ENCODE results near the gene TMEM141. TPM values are rescaled to one million over a fixed set of nuclear protein-coding genes. Genes with fewer than 3 reads are reported as not detected.
"Not testable (repeated sequence)": the region's sequence is repeated elsewhere in the genome, so short reads cannot be mapped to it uniquely, and the experiment has no call there.

Gene TMEM141
- total RNA-seq, 1 experiment from 2014 or later: 20.5 TPM

DNA sequence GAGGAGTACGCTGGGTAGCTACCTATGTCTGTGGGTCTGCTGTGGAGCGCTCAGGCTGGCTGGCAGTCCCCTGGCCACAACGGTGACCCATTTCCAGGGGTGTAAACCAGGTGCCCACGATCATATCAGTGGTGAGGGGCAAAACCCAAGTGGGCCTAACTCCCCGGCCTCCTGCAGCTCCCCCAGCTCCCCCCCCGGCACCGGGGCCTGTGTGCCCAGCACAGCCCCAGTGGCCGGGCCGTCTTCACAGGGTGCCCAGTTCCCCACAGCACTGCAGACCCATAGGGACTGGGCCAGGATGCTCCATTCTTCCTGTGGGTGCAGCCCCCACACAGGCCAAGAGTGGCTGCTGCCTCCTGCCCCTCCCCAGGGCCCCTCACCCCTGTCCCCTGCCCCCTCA, 32.1 kb upstream of the TMEM141 start:
- 0 out of 2 replicates have a peak, but pooled peaks cover 4% of the 10 kb centered on the region for H4K20me1 ChIP-seq (ENCODE audit: insufficient read depth, low read depth, low read length)
- no peak for DNase-seq
- no peaks in the 10 kb centered on the region for H3K9me3 ChIP-seq (ENCODE audit: low read length)
- no peaks in the 10 kb centered on the region for H3K9me2 ChIP-seq (replicated peaks; ENCODE audit: insufficient read depth, low read length)
- H3K9ac ChIP-seq (ENCODE audit: low read length): no peak overlapping the region
- no peak overlapping the region for H2AFZ ChIP-seq (ENCODE audit: low read length)
- no peak overlapping the region for H3K27ac ChIP-seq (ENCODE audit: low read length)
- H3K79me2 ChIP-seq (ENCODE audit: low read length): no peaks in the 10 kb centered on the region
- no peaks in the 10 kb centered on the region for H3K27me3 ChIP-seq (ENCODE audit: low read length)
- no peak overlapping the region for H3K4me3 ChIP-seq (ENCODE audit: low read length)
- no peaks in the 10 kb centered on the region for H3K4me1 ChIP-seq (ENCODE audit: low read length)
- H3K4me2 ChIP-seq (ENCODE audit: low read depth, low read length, poor library complexity, severe bottlenecking): no peak overlapping the region
- no peaks in the 10 kb centered on the region for H3K36me3 ChIP-seq (ENCODE audit: insufficient read depth, low read length)

DNA sequence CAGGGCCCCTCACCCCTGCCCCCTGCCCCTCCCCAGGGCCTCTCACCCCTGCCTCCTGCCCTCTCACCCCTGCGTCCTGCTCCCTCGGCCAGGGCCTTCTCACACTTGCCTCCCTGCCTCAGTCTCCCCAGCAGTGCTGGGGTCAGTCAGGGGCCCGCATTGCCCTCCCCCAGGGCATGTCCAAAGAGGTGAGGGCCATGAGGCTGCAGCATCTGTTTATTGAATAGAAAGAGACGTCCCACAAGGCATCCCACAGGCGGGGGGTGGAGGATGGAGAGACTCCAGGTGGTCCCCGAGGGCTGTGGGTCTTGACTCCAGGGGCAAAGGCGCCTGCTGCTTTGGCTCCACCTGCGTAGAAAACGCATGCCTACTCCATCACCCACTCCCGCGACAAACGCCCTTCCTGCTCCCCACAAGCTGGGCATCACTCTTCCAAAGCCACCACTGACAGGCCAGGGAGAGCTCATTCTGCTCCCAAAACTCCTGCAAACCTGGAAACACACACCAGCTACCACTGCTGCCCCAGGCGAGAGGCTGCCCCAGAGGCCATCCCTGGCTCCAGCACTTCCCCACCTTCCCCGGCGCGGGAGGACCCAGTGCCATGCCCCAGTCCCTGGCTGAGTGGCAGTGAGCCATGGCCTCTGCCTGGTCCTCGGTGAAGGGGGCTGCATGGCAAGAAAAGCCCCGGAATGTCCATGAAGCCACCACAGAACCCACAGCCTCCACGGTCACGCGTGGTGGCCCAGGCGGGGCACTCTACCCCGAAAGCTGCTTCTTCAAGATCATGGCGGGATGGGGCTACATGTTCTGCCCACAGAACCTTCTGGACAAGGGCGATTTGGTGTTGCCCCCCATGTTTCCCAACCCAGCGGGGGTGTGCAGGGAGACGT, 31.5 kb upstream of the TMEM141 start:
- no peaks in the 10 kb centered on the region for H3K4me1 ChIP-seq (ENCODE audit: low read length)
- no peak overlapping the region for H3K9ac ChIP-seq (ENCODE audit: low read length)
- no peak overlapping the region for H3K4me2 ChIP-seq (ENCODE audit: low read depth, low read length, poor library complexity, severe bottlenecking)

DNA sequence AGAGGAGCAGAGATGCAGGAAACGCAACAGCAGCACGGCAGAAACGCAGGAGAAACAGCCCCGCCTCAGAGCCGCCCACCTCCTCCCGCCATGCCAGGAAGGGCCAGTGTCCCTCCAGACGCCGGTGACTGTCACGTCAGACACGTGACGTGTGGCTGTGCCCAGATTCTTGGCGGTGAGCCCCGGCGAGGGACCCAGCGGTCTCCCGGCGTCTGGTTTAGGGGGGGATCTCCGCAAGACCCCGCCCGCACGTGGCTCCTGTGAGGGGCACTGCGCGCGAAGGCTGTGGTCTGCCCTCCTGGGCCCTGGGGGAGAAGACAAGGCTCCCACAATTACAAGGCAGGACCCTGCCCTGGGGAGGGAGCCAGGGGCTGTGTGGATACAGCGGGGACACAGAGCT, 30.7 kb upstream of the TMEM141 start:
- Histone ChIP-seq H3K4me1 (ENCODE audit: low read length) (peaks cover 3% of the 10 kb centered on the region), H2AFZ (ENCODE audit: low read length) (no peak overlapping the region), H3K9ac (ENCODE audit: low read length) (no peak overlapping the region), H3K27ac (ENCODE audit: low read length) (no peak overlapping the region), H4K20me1 (ENCODE audit: insufficient read depth, low read depth, low read length) (0 out of 2 replicates have a peak, but pooled peaks cover 4% of the 10 kb centered on the region), H3K79me2 (ENCODE audit: low read length) (no peaks in the 10 kb centered on the region), H3K4me2 (ENCODE audit: low read depth, low read length, poor library complexity, severe bottlenecking) (no peak overlapping the region), H3K27me3 (ENCODE audit: low read length) (no peaks in the 10 kb centered on the region), H3K4me3 (ENCODE audit: low read length) (no peak overlapping the region), H3K9me3 (ENCODE audit: low read length) (no peaks in the 10 kb centered on the region), H3K36me3 (ENCODE audit: insufficient read depth, low read length) (no peaks in the 10 kb centered on the region), H3K9me2 (replicated peaks; ENCODE audit: insufficient read depth, low read length) (no peaks in the 10 kb centered on the region)
- DNase-seq: no peak

More for the DNA sequence above, 31.5 kb upstream of the TMEM141 start:
- DNase-seq: no peak
- Histone ChIP-seq H3K9me2 (replicated peaks; ENCODE audit: insufficient read depth, low read length) (no peaks in the 10 kb centered on the region), H3K27me3 (ENCODE audit: low read length) (no peaks in the 10 kb centered on the region), H4K20me1 (ENCODE audit: insufficient read depth, low read depth, low read length) (0 out of 2 replicates have a peak, but pooled peaks cover 4% of the 10 kb centered on the region), H3K27ac (ENCODE audit: low read length) (no peak overlapping the region), H3K9me3 (ENCODE audit: low read length) (no peaks in the 10 kb centered on the region), H2AFZ (ENCODE audit: low read length) (no peak overlapping the region), H3K4me3 (ENCODE audit: low read length) (no peak overlapping the region), H3K36me3 (ENCODE audit: insufficient read depth, low read length) (no peaks in the 10 kb centered on the region), H3K79me2 (ENCODE audit: low read length) (no peaks in the 10 kb centered on the region)

DNA sequence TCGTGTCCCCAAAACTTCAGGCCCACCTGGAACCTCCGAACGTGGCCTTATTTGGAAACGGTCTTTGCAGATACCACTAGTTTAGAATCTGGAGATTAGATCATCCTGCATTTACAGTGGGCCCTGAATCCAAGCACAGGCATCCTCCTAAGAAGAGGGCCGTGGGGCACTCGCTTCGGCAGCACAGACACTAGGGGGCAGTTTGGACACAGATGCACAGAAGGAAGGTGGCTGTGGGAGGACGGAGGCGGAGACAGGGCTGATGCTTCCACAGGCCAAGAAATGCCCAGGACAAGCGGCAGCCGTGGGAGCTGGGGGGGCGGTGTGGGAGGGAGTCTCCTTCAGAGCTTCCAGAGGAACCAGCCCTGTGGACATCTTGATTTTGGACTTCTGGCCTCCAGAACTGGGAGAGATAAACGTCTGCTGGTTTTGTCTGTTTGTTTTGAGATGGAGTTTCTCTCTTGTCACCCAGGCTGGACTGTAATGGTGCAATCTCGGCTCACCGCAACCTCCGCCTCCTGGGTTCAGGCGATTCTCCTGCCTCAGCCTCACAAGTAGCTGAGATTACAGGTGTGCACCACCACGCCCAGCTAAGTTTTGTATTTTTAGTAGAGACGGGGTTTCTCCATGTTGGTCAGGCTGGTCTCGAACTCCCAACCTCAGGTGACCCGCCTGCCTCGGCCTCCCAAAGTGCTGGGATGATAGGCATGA, 30.2 kb upstream of the TMEM141 start:
- not testable (repeated sequence) for H3K79me2 ChIP-seq (ENCODE audit: low read length); H3K9me2 ChIP-seq (replicated peaks; ENCODE audit: insufficient read depth, low read length); H3K9ac ChIP-seq (ENCODE audit: low read length); H3K27me3 ChIP-seq (ENCODE audit: low read length); H3K4me3 ChIP-seq (ENCODE audit: low read length); H3K36me3 ChIP-seq (ENCODE audit: insufficient read depth, low read length); H3K9me3 ChIP-seq (ENCODE audit: low read length); H3K4me2 ChIP-seq (ENCODE audit: low read depth, low read length, poor library complexity, severe bottlenecking); H3K4me1 ChIP-seq (ENCODE audit: low read length); H3K27ac ChIP-seq (ENCODE audit: low read length); H4K20me1 ChIP-seq (ENCODE audit: insufficient read depth, low read depth, low read length); H2AFZ ChIP-seq (ENCODE audit: low read length)
- DNase-seq: peak; percentile 79

DNA sequence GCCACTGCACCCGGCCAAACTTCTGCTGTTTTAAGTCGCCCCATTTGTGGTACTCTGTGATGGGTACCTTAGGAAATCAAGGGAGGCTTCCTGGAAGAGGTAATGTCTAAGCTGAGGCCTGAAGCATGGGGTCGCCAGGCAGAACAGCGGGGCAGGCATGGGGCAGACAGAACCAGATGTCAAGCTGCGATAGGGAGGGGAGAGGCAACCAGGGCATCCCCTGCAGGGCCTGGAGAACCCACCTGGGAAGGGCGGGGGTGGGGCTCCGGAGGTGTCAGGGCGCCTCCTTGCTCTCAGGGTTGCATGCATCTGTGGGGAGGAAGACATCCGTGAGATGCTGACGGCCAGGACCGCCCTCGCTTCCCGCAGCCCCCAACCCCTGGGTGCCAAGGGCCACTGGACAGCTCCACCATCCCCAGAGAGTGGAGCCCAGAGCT, 29.6 kb upstream of the TMEM141 start:
- Histone ChIP-seq H3K9ac (ENCODE audit: low read length) (no peak overlapping the region), H3K9me2 (replicated peaks; ENCODE audit: insufficient read depth, low read length) (no peaks in the 10 kb centered on the region), H3K4me1 (ENCODE audit: low read length) (peaks cover 10% of the 10 kb centered on the region), H3K79me2 (ENCODE audit: low read length) (no peaks in the 10 kb centered on the region), H3K4me2 (ENCODE audit: low read depth, low read length, poor library complexity, severe bottlenecking) (no peak overlapping the region), H3K9me3 (ENCODE audit: low read length) (no peaks in the 10 kb centered on the region), H3K4me3 (ENCODE audit: low read length) (no peak overlapping the region), H2AFZ (ENCODE audit: low read length) (no peak overlapping the region), H3K27me3 (ENCODE audit: low read length) (no peaks in the 10 kb centered on the region), H4K20me1 (ENCODE audit: insufficient read depth, low read depth, low read length) (0 out of 2 replicates have a peak, but pooled peaks cover 4% of the 10 kb centered on the region), H3K27ac (ENCODE audit: low read length) (no peak overlapping the region), H3K36me3 (ENCODE audit: insufficient read depth, low read length) (no peaks in the 10 kb centered on the region)
- no peak for DNase-seq

DNA sequence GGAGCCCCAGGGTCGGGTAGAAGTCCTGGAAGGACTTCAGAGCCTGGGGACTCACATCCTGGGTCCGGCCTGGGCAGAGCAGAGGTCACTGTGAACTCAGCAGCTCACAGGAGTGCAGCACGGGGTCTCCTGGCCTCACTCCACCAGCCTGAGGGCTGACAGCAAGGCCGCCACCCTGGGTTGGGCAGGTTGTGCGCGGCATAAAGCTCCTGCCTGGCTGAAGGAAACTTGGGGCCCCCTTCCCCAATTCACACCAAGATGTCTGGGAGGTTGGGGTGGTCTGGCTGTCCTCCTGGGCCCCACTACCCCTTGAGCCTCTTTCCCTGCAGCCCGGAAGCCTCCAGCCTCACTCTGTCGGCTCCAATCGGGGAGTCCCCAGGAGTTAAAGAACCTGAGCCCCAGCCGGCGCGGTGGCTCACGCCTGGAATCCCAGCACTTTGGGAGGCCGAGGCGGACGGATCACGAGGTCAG, 28.9 kb upstream of the TMEM141 start:
- Histone ChIP-seq H3K36me3 (ENCODE audit: insufficient read depth, low read length) (no peaks in the 10 kb centered on the region), H3K4me2 (ENCODE audit: low read depth, low read length, poor library complexity, severe bottlenecking) (no peak overlapping the region), H3K27ac (ENCODE audit: low read length) (no peak overlapping the region), H3K4me3 (ENCODE audit: low read length) (no peak overlapping the region), H3K27me3 (ENCODE audit: low read length) (no peaks in the 10 kb centered on the region), H3K9me3 (ENCODE audit: low read length) (no peaks in the 10 kb centered on the region), H4K20me1 (ENCODE audit: insufficient read depth, low read depth, low read length) (0 out of 2 replicates have a peak, but pooled peaks cover 4% of the 10 kb centered on the region), H3K4me1 (ENCODE audit: low read length) (peaks cover 16% of the 10 kb centered on the region), H3K9ac (ENCODE audit: low read length) (no peak overlapping the region), H3K79me2 (ENCODE audit: low read length) (no peaks in the 10 kb centered on the region), H2AFZ (ENCODE audit: low read length) (no peak overlapping the region), H3K9me2 (replicated peaks; ENCODE audit: insufficient read depth, low read length) (no peaks in the 10 kb centered on the region)
- no peak for DNase-seq

DNA sequence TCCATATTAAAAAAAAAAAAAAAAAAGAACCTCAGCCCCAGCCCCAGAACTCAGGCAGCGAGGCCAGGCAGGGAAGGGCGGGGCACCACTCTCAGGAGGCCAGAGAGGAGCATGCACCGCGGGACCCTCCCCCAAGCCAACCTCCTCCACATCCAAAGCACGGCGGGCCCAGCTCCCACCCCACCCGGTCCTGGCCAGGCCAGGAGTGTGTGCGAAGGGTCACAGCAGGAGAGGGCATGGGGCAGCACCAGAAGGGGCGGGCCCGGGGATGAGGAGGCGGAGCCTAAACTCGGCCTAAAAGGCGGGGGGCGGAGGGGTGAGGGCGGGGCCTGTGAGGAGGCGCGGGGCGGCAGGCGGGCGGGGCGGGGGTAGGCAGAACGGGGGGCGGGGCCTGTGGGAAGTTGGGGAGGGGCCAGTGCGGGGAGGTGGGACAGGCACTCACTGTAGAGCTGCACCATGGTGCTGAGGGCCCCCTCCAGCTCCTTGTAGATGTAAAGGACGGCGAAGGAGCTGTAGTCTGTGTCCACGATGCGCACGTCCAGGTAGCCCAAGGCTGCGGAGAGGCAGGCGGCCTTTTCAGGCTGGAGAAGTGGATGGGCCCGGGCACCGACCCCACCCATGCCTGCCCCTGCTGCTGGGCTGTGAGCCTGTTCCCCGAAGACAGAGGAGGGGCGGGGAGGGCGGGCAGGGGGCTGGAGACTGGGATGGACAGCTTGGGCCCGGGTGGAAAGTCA, 28.1 kb upstream of the TMEM141 start:
- no peak overlapping the region for H3K4me2 ChIP-seq (ENCODE audit: low read depth, low read length, poor library complexity, severe bottlenecking)

More for the DNA sequence above, 28.1 kb upstream of the TMEM141 start:
- H3K27me3 ChIP-seq (ENCODE audit: low read length): no peaks in the 10 kb centered on the region
- no peak overlapping the region for H3K27ac ChIP-seq (ENCODE audit: low read length)
- DNase-seq: peak; percentile 92
- H3K36me3 ChIP-seq (ENCODE audit: insufficient read depth, low read length): no peaks in the 10 kb centered on the region
- H4K20me1 ChIP-seq (ENCODE audit: insufficient read depth, low read depth, low read length): 0 out of 2 replicates have a peak, but pooled peaks cover 4% of the 10 kb centered on the region
- no peak overlapping the region for H2AFZ ChIP-seq (ENCODE audit: low read length)
- H3K4me3 ChIP-seq (ENCODE audit: low read length): no peak overlapping the region
- H3K9me2 ChIP-seq (replicated peaks; ENCODE audit: insufficient read depth, low read length): no peaks in the 10 kb centered on the region
- H3K9ac ChIP-seq (ENCODE audit: low read length): no peak overlapping the region
- no peaks in the 10 kb centered on the region for H3K9me3 ChIP-seq (ENCODE audit: low read length)
- no peaks in the 10 kb centered on the region for H3K79me2 ChIP-seq (ENCODE audit: low read length)
- peaks cover 20% of the 10 kb centered on the region for H3K4me1 ChIP-seq (ENCODE audit: low read length)
